D341Med (cell line): ENCODE results near the gene APOF.
A peak's percentile ranks its signal among the peaks of the same experiment; 100 is the strongest.
"Not testable (repeated sequence)": the region's sequence is repeated elsewhere in the genome, so short reads cannot be mapped to it uniquely, and the experiment has no call there.

Experiments
- DNase-seq: peaks from one replicate; pipeline ENCODE4 v3.0.0; 2012; ENCODE audit warnings: low spot score

Gene APOF

GRCh38 chr12:56332512-56333196, 30.0 kb downstream of the APOF start:
- no peak for DNase-seq

- DNase-seq = no peak
Measured at GRCh38 chr12:56330936-56331490, 31.6 kb downstream of the APOF start.

GRCh38 chr12:56326533-56326932, 36.1 kb downstream of the APOF start:
- DNase-seq = peak; percentile 45

GRCh38 chr12:56326126-56326525, 36.5 kb downstream of the APOF start:
- DNase-seq = no peak

- no peak for DNase-seq
Measured at GRCh38 chr12:56324206-56324605, 38.5 kb downstream of the APOF start.

GRCh38 chr12:56321610-56322009, 41.0 kb downstream of the APOF start:
- DNase-seq = not testable (repeated sequence)

- no peak for DNase-seq
Measured at GRCh38 chr12:56321027-56321426, 41.6 kb downstream of the APOF start.

GRCh38 chr12:56317675-56318074, 45.0 kb downstream of the APOF start:
- DNase-seq = no peak

GRCh38 chr12:56315622-56316473, 46.8 kb downstream of the APOF start, which contains the start of gene CNPY2:
Gene CNPY2, minus strand, starts transcription at chr12:56315988. Its CDS starts 771 bp downstream, at chr12:56315217.
- DNase-seq = peak; percentile 96

- peak; percentile 45 for DNase-seq
Measured at GRCh38 chr12:56315249-56315621, 47.4 kb downstream of the APOF start.

GRCh38 chr12:56311003-56311402, 51.7 kb downstream of the APOF start:
- DNase-seq = no peak
